Kidney epithelial cell (primary cell): Measurements from ENCODE around the gene FTSJ3. TPM values are rescaled to one million over a fixed set of nuclear protein-coding genes. Genes with fewer than 3 reads are reported as not detected.
A peak's percentile ranks its signal among the peaks of the same experiment; 100 is the strongest.

ENCODE experiments used
- DNase-seq: peaks from one replicate; pipeline ENCODE4 v3.0.0-alpha.2; 2010; ENCODE audit warnings: low read depth
- H3K27me3 ChIP-seq: 2 replicates; pipeline ENCODE4 v1.6.0; 2011; ENCODE audit warnings: low read length; ENCODE audit not compliant: control insufficient read depth, insufficient read depth
- H3K36me3 ChIP-seq: 2 replicates; pipeline ENCODE4 v1.5.1; 2011; ENCODE audit warnings: low read length; ENCODE audit not compliant: control insufficient read depth, insufficient read depth
- H3K4me3 ChIP-seq: 2 replicates; pipeline ENCODE4 v1.5.1; 2011; ENCODE audit warnings: low read depth, mild to moderate bottlenecking, control low read depth, low read length
- CTCF ChIP-seq: IDR thresholded peaks from 2 replicates; pipeline ENCODE4 v1.5.1; 2011; ENCODE audit warnings: mild to moderate bottlenecking, moderate library complexity, low read length, control low read depth, inconsistent platforms; ENCODE audit not compliant: insufficient read depth, poor library complexity, severe bottlenecking
- total RNA-seq: library from RNA; depleted of rRNA; stranded (reverse); fragments of >200 nt; gene quantifications from 2 replicates; pipeline ENCODE4 v1.2.3, GENCODE V29; 2015

Gene FTSJ3
- total RNA-seq, 1 donor from 2014 or later: 52.1 TPM

GRCh38 chr17:63830278-63830677 lies 2.8 kb upstream of the FTSJ3 start:
- no peak for TF ChIP-seq CTCF
- Histone ChIP-seq H3K4me3 (no peak overlapping the region), H3K27me3 (no peaks in the 10 kb centered on the region), H3K36me3 (peaks cover 9% of the 10 kb centered on the region)
- DNase-seq: no peak

GRCh38 chr17:63828936-63829335 lies 1.5 kb upstream of the FTSJ3 start:
- DNase-seq: no peak
- H3K36me3 ChIP-seq: peaks cover 12% of the 10 kb centered on the region
- H3K4me3 ChIP-seq: no peak overlapping the region
- no peaks in the 10 kb centered on the region for H3K27me3 ChIP-seq
- no peak for TF ChIP-seq CTCF

GRCh38 chr17:63827801-63828221 lies 348 bp upstream of the FTSJ3 start:
- no peak for TF ChIP-seq CTCF
- Histone ChIP-seq H3K27me3 (no peaks in the 10 kb centered on the region), H3K36me3 (peaks cover 10% of the 10 kb centered on the region), H3K4me3 (peak overlapping the region; percentile 95)
- no peak for DNase-seq

- no peak for TF ChIP-seq CTCF
- H3K27me3 ChIP-seq: no peaks in the 10 kb centered on the region
- DNase-seq: no peak
- H3K36me3 ChIP-seq: peaks cover 14% of the 10 kb centered on the region
- peak overlapping the region; percentile 95 for H3K4me3 ChIP-seq
Measured at GRCh38 chr17:63826468-63827001, 928 bp downstream of the FTSJ3 start.

GRCh38 chr17:63824362-63824761 lies 3.1 kb downstream of the FTSJ3 start:
- DNase-seq: no peak
- TF ChIP-seq CTCF: no peak

GRCh38 chr17:63823659-63824331 lies 3.7 kb downstream of the FTSJ3 start:
- no peak for DNase-seq
- TF ChIP-seq CTCF: no peak
- H3K36me3 ChIP-seq: peaks cover 14% of the 10 kb centered on the region

More at GRCh38 chr17:63824362-63824761, 3.1 kb downstream of the FTSJ3 start:
- H3K27me3 ChIP-seq: no peaks in the 10 kb centered on the region
- peaks cover 14% of the 10 kb centered on the region for H3K36me3 ChIP-seq
- H3K4me3 ChIP-seq: no peak overlapping the region

More at GRCh38 chr17:63823659-63824331, 3.7 kb downstream of the FTSJ3 start:
- Histone ChIP-seq H3K27me3 (no peaks in the 10 kb centered on the region), H3K4me3 (no peak overlapping the region)
